22Rv1 (cell line): ENCODE data around the gene BAD.

ENCODE experiments used
- CTCF ChIP-seq: fragments of 450-650 bp; IDR thresholded peaks from 2 replicates; pipeline ENCODE4 v1.5.1; 2017; ENCODE audit warnings: mild to moderate bottlenecking
- ZFX ChIP-seq: fragments of 450-650 bp; IDR thresholded peaks from 2 replicates; pipeline ENCODE4 v1.6.1; 2017; ENCODE audit warnings: antibody characterized with exemption, borderline replicate concordance

- TF ChIP-seq CTCF: no peak
- TF ChIP-seq ZFX: no peak
Measured at GRCh38 chr11:64299847-64300648, 15.6 kb upstream of the BAD start, which contains the start of gene CATSPERZ.
